HG03025 (cell line): ENCODE measurements around the gene CDCP1.

Experiments
- ATAC-seq: cut with Tn5 transposase; IDR thresholded peaks from one replicate; pipeline ENCODE4 v1.9.1; 2021; ENCODE audit warnings: mild to moderate bottlenecking, moderate library complexity; ENCODE audit not compliant: unreplicated experiment, low FRiP score

CDCP1 gene

DNA sequence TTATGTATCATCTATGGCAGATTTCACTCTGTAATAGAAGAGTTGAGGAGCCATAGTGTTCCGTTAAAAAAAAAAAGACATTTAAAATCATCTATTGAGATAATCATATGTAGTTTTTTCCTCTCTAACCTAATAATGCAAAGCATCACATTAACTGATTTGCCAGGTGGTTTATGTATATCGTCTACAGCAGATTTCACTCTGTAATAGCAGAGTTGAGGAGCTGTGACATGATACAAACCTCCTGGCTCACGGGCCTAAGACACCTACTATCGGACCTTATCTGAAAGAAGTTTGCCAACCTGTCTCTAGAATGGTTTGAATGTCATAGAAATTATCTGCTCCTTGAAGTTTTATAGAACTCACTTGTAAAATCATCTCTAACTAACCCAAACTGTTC, 29.8 kb downstream of the CDCP1 start:
- no peak for ATAC-seq

DNA sequence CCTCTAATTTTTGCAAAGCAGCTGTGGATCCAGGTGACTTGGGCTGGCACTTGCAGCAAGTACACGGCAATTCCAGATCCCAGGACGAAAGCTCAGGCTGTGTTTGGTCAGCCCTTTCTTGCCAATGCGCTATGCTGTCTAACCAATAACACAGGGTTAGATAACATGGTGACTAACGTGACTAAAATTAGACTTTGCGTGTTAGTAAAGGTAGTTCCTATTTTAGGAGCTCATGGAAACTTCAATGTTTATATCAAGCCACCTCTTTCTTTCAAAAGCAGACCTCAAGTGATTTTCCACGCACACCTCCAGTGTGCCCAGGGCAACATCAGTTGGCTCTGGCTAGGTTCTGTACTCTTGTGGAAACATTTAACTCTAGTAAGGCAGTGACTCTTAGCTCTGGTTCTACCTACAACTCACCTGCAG, 32.5 kb downstream of the CDCP1 start:
- no peak for ATAC-seq

DNA sequence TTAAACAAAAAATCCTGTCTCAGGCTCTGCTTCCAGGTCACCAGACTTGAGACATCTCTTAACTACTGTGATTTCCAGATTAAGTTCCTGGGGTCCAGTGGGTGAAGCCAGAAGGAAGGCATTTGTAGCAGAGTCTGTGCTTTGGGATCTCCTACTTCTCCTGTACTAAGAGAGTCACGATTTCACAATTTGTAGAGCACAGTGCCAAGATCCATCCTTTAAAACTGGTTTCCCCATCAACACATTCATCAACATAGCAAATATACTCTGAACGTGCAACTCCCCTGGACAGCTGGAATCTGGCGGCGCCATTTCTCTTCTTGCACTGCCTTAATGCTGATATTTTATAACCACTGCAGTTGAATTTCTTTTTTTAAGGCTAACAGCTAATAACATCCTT, 33.2 kb downstream of the CDCP1 start:
- no peak for ATAC-seq

DNA sequence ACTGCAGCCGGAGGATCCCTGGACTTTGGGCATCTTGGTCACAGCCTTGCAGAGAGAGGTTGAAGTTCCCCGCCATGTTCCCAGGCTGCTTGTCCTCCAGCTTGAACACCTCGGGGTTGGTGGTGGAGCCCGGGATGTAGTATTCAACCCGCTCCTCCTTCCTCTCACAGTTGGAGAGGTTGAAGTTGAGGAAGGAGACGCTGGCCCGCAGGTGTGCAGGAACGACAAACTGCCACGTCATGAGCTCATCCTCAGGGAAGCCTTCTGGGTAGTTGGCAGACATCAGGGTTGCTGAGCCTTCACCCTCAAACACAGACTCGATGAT, 35.7 kb downstream of the CDCP1 start:
- ATAC-seq = no peak

DNA sequence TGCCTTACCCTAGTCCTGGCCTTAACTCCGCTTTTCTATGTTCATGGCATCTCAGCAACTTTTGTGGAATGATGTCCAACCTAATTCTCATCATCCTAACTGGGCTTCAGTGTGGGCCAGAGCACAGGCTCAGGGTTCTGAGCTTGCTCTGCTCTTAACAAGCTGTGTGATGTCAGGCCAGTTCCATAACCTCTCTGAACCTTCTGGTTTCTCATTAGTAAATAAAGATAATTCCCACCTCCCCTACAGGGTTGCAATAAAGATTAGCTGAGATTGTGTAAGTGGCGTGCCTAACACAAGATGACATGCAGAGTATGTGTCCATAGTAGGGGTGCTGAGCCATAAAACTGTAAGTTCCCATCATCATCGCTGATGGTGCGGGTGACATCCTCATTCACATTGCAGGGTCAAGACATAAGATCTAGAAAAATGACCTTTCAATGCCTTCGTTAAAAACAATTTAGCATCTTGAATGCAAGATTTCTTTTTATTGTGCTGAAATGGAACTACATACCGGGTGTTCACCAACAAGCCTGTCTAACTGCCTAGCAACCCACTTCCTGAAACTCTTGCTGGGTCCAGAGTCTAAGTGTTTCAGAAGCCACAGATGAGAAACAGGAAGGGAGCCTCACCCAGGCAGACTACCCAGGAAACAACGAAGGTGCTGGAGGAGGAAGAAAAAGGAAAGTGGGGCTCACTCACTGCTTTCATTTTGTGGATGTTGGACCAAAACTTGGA, 36.2 kb downstream of the CDCP1 start:
- no peak for ATAC-seq

DNA sequence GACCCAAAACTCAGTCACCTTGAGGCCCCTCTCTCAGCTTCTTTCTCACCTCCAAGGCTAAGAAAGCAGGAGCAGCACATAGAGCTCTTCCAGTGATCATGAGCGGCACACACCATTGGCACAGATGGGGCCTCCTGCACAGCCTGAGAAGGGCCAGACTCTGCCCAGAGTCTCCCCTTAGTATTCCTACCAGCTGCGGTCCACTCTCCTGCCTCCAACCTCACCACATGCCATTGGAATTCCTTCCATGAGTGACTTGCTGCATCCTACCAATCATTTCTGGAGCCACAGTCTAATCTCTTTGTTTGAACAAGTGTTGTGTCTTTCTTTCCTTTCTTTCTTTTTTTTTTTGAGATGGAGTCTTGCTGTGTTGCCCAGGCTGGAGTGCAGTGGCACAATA, 39.3 kb downstream of the CDCP1 start:
- no peak for ATAC-seq

DNA sequence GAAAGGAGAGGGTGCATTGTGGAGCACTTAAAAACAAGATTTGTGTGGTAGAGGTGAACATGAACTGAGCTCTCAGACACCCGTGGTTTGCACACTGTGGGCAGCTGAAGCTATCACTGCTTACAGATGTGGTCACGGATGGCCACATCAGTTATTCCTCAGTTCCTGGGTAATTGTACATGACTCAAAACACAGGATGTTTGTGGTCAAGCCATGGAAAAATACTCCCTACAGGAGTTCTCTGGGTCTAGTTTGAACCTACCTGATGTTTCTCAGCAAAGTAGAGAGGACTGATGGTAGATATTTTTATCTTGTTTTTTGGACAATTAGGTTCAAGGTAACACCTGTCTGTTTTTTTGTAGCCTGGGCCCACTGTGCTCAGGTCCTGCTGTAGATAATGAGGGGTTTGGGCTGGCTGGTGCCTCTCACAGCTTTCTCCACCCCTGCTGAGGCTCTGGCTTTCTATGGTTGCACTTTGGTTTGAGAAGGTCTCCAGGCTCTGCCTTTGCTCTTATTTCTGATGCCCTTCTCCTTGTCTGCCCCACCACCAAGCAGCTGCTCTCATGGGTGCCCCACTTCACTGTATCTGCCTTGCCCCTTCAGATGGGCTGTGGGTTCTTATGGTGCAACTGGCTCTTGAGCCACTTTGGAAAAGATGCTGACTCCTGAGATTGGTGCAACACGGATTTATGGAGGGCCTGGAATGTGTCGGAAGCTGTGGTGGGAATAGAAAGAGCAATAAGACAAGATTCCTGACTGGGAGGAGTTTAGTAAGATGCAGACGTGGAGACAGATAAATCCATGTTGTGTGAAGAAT, 40.1 kb downstream of the CDCP1 start:
- no peak for ATAC-seq

DNA sequence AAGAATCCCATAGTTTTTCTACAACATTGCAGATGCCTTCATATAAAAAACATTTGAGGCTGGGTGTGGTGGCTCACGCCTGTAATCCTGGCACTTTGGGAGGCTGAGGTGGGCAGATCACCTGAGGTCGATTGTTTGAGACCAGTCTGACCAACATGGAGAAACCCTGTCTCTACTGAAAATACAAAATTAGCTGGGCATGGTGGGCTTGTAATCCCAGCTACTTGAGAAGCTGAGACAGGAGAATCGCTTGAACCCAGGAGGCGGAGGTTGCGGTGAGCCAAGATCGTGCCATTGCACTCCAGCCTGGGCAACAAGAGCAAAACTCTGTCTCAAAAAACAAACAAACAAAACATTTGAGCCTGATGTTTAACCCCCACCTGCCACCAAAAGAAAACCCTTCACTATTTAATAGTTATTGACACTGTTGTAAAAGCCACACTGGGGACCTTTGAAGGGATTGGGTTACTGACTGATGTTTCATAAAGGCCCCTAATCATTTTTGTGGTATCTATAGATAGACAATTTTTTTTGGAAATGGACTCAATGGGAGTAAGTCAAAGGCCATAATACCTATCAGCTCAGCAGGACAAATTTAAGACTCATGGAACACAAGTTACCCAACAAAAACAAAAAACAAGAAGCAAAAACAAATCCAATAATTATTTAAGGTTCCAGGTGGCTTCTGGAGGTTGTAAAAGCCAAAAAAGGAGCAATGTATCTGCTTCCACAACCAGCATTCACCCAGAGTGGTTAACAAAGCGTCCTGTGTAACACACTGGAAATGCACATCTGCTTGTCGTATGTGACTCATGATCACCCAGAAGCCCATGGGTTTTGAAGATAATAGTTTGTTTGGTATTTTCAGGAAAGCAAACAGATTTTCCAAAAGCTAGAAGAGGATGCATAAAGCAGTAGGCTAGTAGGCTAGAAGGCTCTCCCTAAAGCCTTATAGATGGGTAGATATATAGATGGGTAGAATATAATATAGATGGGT, 41.2 kb downstream of the CDCP1 start:
- ATAC-seq = no peak

DNA sequence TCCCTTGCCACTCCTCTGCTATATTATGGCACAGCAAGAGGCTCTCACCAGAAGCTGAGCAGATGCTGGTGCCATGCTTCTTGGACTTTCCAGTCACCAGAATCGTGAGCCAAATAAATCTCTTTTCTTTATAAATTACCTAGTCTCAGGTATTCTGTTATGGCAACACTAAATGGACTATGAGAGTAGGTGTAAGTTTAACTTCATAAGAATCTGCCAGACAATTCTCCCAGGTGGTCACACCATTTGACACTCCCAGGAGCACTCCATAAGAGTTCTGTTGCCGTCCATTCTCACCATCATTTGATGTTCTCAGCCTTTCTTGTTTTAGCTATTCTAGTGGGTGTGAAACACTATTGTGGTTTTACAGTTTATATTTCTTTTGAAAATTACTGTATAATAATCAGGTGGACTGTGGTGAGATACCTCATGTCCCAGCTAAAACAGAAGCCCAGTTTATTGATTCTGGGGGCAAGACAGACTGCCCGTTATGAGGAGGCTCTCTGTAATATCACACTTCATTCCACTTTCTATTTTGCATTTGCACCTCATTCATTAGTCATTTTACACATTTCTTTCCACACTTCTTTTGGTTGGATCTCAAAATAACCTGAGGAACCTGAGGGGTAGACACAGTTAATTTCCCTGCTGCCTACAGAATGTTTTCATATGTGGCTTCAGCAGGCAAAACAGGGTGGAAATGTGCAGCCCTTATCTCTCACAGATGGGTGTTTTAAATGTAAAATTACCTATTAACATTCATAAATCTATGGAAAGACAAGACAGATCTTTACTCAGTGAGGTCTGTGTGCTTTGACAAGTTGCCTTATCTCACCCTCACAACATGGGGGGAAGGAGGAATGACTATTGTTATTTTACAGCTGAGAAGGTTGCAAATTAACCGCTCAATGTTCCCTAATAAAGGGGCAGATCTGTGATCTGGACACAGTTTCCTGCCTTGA, 42.1 kb downstream of the CDCP1 start:
- ATAC-seq = no peak

DNA sequence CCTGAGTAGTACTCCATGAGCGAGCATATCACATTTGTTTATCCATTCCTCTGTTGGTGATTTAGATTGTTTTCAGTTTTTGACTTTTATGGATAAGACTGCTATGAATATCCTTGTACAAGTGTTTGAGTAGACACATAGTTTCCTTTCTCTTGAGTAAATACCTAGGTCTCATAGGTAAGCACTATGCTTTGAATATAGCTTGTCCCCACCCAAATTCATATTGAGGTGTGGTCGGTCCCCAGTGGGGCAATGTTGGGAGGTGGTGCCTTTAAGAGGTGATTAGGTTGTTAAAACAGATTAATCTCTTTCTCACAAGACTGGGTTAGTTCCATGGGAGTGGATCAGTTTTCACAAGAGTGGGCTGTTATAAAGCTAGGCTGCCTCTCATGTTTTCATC, 42.8 kb downstream of the CDCP1 start:
- ATAC-seq = no peak

DNA sequence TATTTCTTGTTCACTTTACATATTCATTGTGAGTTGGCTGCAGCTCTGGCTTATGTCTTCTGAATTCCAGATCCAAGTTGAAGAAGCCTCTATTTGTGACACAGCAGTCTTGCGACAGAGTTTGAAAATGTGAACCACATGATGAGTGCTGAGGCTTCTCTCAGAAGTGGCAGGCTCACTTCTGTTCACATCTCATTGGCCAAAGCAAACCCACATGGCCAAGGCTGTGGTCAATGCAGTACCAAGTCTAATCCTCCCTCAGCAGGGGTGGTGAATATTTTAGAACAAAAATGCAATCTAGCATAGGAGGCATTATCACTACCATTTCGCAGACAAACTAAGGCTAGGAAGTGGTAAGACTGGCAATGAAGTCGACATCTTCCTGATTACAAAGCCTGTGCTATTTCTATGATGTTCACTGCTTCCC, 45.2 kb downstream of the CDCP1 start:
- ATAC-seq = no peak

DNA sequence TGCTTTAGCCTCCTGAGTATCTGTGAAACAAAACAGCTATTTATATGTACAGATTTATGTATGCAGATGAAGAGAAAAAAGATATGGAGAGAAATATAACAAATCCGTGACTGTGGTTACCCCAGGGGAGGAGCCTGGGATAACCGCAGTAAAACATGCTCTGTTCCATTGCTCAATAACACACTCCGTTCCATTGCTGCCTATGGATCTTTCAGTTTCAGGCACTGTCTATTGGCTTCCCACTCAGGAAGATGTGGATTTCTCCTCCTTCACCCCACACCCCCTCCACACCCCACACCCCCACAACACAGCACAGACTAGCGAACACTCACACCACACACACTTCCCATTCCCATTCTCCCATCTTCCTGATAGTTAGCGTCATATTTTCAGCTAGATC, 47.9 kb downstream of the CDCP1 start:
- ATAC-seq = no peak

DNA sequence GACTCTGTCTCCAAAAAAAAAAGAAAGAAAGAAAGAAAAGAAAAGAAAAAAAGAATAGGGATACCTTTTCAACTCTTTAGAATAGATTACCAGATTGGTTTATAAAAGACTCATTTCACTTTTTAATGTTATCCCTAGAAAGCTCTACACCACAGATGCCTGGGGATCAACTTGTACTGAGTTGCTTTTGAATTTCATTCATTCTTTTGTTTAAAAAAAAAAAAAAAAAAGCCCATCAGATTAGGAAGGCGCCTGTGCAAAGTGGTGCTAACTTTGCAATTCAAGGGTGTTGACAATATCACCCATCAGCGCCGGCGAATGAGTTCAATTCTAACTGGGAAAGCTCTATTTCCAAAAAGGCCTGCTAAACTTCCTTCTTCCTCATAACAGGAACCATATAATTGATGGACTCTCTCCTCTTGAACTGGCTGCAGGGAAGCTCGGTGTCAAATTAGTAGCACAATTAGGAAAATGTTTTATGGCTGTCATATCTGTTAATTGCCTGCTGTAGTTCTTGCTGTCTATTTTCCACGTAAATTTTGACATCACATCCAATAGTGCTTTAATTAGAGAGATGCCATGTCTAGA, 48.8 kb downstream of the CDCP1 start:
- ATAC-seq = no peak

DNA sequence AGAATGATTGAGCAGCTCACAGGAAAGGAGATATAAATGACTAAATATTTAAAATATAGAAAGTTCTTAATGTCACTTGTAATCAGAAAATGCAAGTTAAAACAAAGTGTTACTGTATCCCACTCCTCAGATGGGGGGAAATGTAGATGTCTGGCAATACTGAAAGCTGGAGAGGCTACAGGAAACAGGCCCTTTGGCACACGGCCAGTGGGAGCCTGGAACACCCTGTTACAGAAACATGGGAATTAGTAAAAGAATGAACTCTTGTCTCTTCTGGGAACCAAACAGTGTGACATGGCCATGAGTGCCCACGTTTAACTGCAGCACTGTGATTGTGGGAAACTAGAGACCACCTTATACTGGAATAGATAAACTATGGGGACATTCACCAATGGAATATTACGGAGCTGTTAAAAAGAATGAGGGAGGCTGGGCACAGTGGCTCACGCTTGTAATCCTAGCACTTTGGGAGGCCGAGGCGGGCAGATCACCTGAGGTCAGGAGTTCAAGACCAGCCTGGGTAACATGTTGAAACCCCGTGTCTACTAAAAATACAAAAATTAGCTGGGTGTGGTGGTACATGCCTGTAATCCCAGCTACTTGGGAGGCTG, 50.2 kb downstream of the CDCP1 start:
- ATAC-seq = no peak

DNA sequence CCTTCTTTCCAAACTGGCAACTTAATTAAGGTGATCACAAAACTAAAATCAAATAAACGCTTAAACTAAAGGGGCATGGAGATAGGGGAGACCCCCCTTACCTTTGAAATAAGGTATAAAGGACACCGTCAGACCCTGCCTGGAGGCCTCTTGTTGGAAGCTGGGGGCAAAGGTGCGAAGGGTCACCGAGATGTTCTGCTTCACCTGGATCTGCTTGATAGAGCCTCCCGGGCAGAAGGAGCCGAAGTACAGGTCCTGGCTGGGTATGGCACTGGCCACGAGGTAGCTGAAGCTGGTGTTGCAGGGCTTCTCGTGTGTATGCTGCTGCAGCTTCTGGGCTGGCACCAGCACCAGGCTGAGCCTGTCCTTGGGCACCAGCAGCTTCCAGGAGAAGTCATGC, 53.0 kb downstream of the CDCP1 start:
- ATAC-seq = no peak

DNA sequence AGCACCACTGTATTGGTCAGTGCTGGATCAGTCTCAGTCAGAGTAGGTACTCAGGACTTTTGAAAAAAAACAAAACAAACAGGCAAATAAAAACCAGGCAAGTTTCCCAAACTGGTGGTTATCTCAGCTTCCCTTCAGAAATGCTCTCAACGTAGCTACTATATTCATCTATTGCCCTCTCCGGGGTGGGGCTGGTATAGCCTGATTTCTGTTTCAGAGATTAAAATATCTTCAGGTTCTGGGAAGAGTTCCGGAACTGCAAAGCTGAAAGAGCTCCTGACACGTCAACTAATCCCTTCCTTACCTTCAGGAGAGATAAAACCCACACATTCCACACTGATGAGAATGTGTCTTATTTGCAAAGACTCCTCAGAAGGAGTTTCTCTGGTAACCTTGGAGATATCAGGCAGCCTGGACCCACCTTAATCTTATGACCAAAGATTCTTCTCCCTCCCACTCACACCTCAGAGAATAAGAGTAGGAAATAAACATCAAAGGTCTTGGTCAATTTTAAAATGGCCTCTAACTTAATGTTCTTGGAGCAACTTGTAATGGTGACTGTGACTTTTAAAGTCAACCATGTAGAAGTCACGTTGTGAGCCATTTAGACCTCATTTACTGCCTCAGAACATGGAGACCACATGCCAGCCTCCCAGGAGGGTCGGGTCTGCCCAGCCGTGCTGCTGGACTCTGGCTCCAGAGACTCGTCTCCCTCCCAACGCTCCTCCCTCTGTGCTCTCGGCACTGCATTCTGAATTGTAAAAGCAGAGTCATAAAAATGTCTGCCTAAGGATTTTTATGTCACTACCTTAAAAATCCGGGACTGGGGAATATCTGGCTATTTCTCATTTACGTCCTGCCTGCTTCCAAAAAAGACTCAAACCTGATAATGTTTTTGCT, 53.8 kb downstream of the CDCP1 start:
- ATAC-seq = no peak

DNA sequence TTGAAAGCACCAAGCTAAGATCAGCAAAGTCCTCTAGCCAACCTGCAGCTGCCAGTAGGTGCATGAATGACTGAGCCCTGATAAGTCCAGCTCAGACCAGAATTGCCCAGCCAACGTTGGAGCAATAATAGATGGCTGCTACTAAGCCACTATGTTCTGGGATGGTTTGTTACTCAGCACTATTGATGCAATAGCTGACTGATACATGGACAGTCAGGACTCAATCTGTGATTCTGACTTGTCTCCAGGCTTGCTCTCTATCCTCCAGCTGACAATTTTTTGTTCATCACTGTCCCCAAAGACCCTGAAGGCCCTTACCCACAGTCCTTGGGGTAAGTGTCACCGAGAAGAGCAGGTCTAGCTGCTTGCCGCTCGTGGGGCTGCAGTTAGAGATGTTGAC, 55.3 kb downstream of the CDCP1 start:
- ATAC-seq = no peak
